Anterior cingulate cortex (tissue), 58 donors: Measurements from ENCODE around the gene CAP1.
A peak's percentile ranks its signal among the peaks of the same experiment; 100 is the strongest.

Source experiments
- DNase-seq, 58 donors: peaks; one replicate each; lab custom pipeline; 2025; lab: John Stamatoyannopoulos, UW

Gene CAP1

GRCh38 chr1:40057310-40058030 lies 16.9 kb downstream of the CAP1 start:
- peak in 1 of 58 donors; percentile 15 for DNase-seq

- no peak for DNase-seq
Observed at GRCh38 chr1:40058097-40058452, 17.5 kb downstream of the CAP1 start.

- DNase-seq = no peak
Observed at GRCh38 chr1:40058453-40059337, 18.2 kb downstream of the CAP1 start.

GRCh38 chr1:40059338-40059959 lies 18.9 kb downstream of the CAP1 start:
- DNase-seq = no peak

- DNase-seq = no peak
Observed at GRCh38 chr1:40059960-40060750, 19.6 kb downstream of the CAP1 start.

- no peak for DNase-seq
Observed at GRCh38 chr1:40064797-40065499, 24.4 kb downstream of the CAP1 start.

GRCh38 chr1:40067023-40067422 lies 26.5 kb downstream of the CAP1 start:
- DNase-seq = no peak

GRCh38 chr1:40067851-40068250 lies 27.3 kb downstream of the CAP1 start:
- DNase-seq = no peak

GRCh38 chr1:40072142-40072541 lies 31.6 kb downstream of the CAP1 start:
- no peak for DNase-seq

- no peak for DNase-seq
Observed at GRCh38 chr1:40073062-40073461, 32.5 kb downstream of the CAP1 start.

GRCh38 chr1:40075266-40075665 lies 34.7 kb downstream of the CAP1 start:
- DNase-seq = no peak

- DNase-seq = peak in 2 of 58 donors; percentile 42 to 47
Observed at GRCh38 chr1:40076895-40077312, 36.4 kb downstream of the CAP1 start.

GRCh38 chr1:40078512-40079333 lies 38.2 kb downstream of the CAP1 start:
- DNase-seq = peak in 8 of 58 donors; percentile 5 to 52 (median 18)

GRCh38 chr1:40079774-40080400 lies 39.4 kb downstream of the CAP1 start:
- peak in 1 of 58 donors; percentile 10 for DNase-seq

- DNase-seq = no peak
Observed at GRCh38 chr1:40081871-40082270, 41.3 kb downstream of the CAP1 start.

GRCh38 chr1:40084750-40085149 lies 44.2 kb downstream of the CAP1 start:
- peak in 53 of 58 donors; percentile 18 to 87 (median 58) for DNase-seq

GRCh38 chr1:40090652-40091355 lies 50.3 kb downstream of the CAP1 start:
- DNase-seq = no peak

GRCh38 chr1:40092241-40092640 lies 51.7 kb downstream of the CAP1 start:
- DNase-seq = no peak
